ENCODE measurements around the gene LIPC.

DNA sequence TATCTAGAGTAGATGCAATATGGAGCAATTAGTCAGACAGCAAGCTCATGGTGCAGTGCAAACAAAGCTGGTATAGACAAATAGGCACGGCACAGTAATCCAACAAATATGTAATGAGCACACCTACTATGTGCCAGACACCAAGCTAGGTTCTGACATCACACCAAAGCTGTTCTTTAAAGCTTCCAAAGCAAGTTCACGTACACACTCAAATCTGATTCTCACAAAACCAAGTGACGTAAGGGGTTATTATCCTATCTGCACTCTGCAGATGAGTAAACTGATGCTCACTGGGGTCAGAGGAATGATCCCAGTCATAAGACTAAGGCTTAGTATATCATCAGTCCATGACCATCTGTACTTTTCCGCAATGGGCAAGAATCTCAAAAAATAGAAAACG lies 27.8 kb upstream of the LIPC start:
- TF ChIP-seq ZFP30 (CRISPR knock-in tag; IDR thresholded peaks at IDR 0.05) (no peak), ZFP3 (CRISPR knock-in tag; IDR thresholded peaks at IDR 0.05) (no peak)

All from SK-N-SH treated with all-trans-retinoic acid at 6 μM for 48 hours (cell line).